Measurements from ENCODE around the gene ENTPD3.

The ENTPD3 gene

GRCh38 chr3:40463579-40463978 is 76.6 kb downstream of the ENTPD3 start:
- no peak for DNase-seq (ENCODE audit: low read depth)
- TF ChIP-seq, protein P1, sequence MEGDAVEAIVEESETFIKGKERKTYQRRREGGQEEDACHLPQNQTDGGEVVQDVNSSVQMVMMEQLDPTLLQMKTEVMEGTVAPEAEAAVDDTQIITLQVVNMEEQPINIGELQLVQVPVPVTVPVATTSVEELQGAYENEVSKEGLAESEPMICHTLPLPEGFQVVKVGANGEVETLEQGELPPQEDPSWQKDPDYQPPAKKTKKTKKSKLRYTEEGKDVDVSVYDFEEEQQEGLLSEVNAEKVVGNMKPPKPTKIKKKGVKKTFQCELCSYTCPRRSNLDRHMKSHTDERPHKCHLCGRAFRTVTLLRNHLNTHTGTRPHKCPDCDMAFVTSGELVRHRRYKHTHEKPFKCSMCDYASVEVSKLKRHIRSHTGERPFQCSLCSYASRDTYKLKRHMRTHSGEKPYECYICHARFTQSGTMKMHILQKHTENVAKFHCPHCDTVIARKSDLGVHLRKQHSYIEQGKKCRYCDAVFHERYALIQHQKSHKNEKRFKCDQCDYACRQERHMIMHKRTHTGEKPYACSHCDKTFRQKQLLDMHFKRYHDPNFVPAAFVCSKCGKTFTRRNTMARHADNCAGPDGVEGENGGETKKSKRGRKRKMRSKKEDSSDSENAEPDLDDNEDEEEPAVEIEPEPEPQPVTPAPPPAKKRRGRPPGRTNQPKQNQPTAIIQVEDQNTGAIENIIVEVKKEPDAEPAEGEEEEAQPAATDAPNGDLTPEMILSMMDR (IDR thresholded peaks at IDR 0.05; ENCODE audit: low read depth, low read length, missing control alignments) = no peak
- no peak overlapping the region for H3K4me3 ChIP-seq (ENCODE audit: low read depth, low read length)
- in situ Hi-C loops (cut with HindIII; ENCODE audit: low sequenced_read_pairs) = no loop called here

DNA sequence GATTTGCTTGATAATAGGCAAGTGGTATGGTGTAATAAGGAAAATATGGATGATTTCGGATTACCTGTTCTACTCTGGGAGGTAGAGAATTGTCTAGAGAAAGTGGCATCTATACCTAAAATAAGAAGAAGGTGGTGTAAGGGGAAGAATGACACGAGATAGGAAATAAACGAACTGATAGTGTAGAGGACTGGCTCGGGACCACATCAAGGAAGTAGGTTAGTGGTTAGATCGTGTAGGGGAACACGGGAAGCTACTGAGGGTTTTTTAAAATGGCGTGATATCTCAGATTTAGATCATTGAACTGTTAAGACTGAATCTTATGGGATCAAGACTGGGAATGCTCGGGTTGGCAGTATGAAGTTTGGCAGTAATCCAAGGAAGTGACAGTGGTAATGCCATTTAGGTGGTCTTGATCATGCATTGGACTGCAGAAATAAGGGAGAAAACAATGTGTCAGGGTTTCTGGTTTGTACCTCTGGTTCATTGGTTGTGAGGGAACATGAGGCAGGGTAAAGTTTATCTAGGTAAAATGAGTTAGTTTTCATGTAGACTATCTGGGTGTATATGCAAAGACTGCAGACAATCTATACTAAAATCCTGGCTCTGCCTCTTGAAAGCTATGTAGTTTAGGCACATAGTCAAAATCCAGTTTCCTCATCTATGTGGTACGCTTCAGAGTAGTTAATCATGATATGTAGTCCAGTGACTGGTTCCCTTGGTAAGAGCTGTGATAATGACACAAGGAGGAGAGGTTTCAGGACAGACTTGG is 77.5 kb downstream of the ENTPD3 start:
- DNase-seq (ENCODE audit: low read depth) = no peak
- H3K4me3 ChIP-seq (ENCODE audit: low read depth, low read length) = no peak overlapping the region
- TF ChIP-seq, protein P1 (IDR thresholded peaks at IDR 0.05; ENCODE audit: low read depth, low read length, missing control alignments) = no peak
- in situ Hi-C loops (cut with HindIII; ENCODE audit: low sequenced_read_pairs) = no loop called here

DNA sequence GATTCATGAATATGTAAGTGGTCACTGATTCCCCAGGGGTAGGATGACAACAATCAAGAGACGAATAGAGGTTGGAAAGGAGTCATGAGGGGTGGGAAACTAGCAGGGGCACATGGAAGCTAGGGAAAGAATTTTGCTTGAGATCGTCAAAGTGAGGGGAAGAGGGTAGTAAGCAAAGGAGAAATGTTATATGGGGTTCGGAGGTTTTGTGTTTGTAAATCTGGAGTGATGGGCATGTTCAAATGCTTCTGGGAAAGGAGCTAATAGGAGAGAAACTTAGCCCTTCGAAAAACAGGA is 78.1 kb downstream of the ENTPD3 start:
- DNase-seq (ENCODE audit: low read depth) = no peak
- in situ Hi-C loops (cut with HindIII; ENCODE audit: low sequenced_read_pairs) = no loop called here
- H3K4me3 ChIP-seq (ENCODE audit: low read depth, low read length) = no peak overlapping the region
- TF ChIP-seq, protein P1 (IDR thresholded peaks at IDR 0.05; ENCODE audit: low read depth, low read length, missing control alignments) = no peak

- no peak overlapping the region for H3K4me3 ChIP-seq (ENCODE audit: low read depth, low read length)
- in situ Hi-C loops (cut with HindIII; ENCODE audit: low sequenced_read_pairs) = no loop called here
- TF ChIP-seq, protein P1 (IDR thresholded peaks at IDR 0.05; ENCODE audit: low read depth, low read length, missing control alignments) = no peak
- no peak for DNase-seq (ENCODE audit: low read depth)
Measured at GRCh38 chr3:40465456-40465855, 78.5 kb downstream of the ENTPD3 start.

DNA sequence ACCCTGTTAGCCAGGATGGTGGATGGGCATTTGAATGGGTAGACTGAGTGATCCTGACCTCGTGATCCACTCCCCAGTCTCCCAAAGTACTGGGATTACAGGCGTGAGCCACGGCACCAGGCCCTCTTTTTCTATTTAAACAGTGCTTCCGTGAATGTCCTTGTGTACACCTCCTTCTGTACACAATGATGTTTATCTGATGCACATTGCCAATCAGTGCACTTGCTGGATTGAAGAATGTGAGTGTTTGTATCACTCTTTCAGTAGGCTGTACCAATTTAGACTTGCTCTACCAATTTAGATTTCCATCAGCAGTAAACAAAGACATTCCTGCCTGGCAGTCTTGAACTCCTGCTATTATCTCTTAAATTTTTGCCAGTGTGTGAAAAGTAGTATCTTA is 81.0 kb downstream of the ENTPD3 start:
- in situ Hi-C loops (cut with HindIII; ENCODE audit: low sequenced_read_pairs) = no loop called here
- no peak overlapping the region for H3K4me3 ChIP-seq (ENCODE audit: low read depth, low read length)
- TF ChIP-seq, protein P1 (IDR thresholded peaks at IDR 0.05; ENCODE audit: low read depth, low read length, missing control alignments) = no peak

DNA sequence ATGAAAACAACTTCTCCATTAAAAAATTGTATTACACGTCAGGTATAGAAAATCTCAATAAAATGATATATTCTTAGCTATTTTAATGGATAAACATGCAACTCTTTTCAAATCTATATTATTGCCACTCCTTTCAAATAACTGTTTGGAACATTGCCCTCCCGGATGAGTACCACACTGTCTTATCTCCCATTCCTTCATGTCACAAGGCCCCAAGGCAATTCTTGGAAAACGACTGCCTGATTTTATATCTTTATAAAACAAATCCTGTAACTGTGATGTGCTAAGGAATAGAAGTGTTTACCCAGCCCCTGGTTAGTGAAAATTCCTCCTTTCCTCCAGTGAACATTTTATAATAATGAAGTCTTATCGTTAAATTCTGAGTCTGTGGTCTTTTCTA is 83.7 kb downstream of the ENTPD3 start:
- H3K4me3 ChIP-seq (ENCODE audit: low read depth, low read length) = no peak overlapping the region
- DNase-seq (ENCODE audit: low read depth) = no peak
- in situ Hi-C loops (cut with HindIII; ENCODE audit: low sequenced_read_pairs) = no loop called here
- TF ChIP-seq, protein P1 (IDR thresholded peaks at IDR 0.05; ENCODE audit: low read depth, low read length, missing control alignments) = no peak

More for the DNA sequence above, 81.0 kb downstream of the ENTPD3 start:
- no peak for DNase-seq (ENCODE audit: low read depth)

All from astrocyte of the cerebellum (primary cell).